K562 (cell line): ENCODE data around the gene CYTH1. TPM values are rescaled to one million over a fixed set of nuclear protein-coding genes. Genes with fewer than 3 reads are reported as not detected.

ENCODE experiments used
- ETV6 ChIP-seq, 3 experiments: fragments of 150-350 bp in 1 of 3; sonication (generic) in 1 of 3; formaldehyde crosslinking in 1 of 3; IDR thresholded peaks; 2 replicates each; pipeline versions ENCODE4 v1.6.1 to v1.8.0; 2014 to 2022; ENCODE audit warnings: borderline replicate concordance in 2 of 3, low read depth in 2 of 3, antibody characterized with exemption in 1 of 3, low read length in 1 of 3, mild to moderate bottlenecking in 1 of 3, missing genetic modification reagents in 1 of 3
- FOXK2 ChIP-seq, 2 experiments: fragments of 450-650 bp; IDR thresholded peaks in 1 of 2; conservative IDR thresholded peaks in 1 of 2; 2 replicates each; pipeline ENCODE4 v1.6.1; 2016; ENCODE audit warnings: low read depth in 2 of 2, mild to moderate bottlenecking in 1 of 2
- NFATC3 ChIP-seq: fragments of 450-650 bp; IDR thresholded peaks from 2 replicates; pipeline ENCODE4 v1.6.1; 2017; ENCODE audit warnings: mild to moderate bottlenecking
- PHB2 ChIP-seq: fragments of 450-650 bp; IDR thresholded peaks from 2 replicates; pipeline ENCODE4 v1.6.1; 2017; ENCODE audit warnings: low read depth
- PHF8 ChIP-seq: fragments of 200-600 bp; sonication (generic); IDR thresholded peaks from 2 replicates; pipeline ENCODE4 v1.6.1; 2012; ENCODE audit warnings: mixed run types, mild to moderate bottlenecking, inconsistent platforms, low read length, moderate library complexity, borderline replicate concordance
- PRMT5 ChIP-seq: sonication (generic); formaldehyde crosslinking; IDR thresholded peaks from 2 replicates; pipeline ENCODE4 v1.5.0; 2020; ENCODE audit warnings: missing genetic modification reagents
- RCOR1 ChIP-seq, 2 experiments: IDR thresholded peaks; 2 replicates each; pipeline ENCODE4 v1.6.1; 2012; ENCODE audit warnings: low read depth in 2 of 2, low read length in 2 of 2, borderline replicate concordance in 1 of 2, improper control_type of control experiment in 1 of 2
- USF2 ChIP-seq: sonication (generic); formaldehyde crosslinking; IDR thresholded peaks from 2 replicates; pipeline ENCODE4 v1.5.0; 2020; ENCODE audit warnings: missing genetic modification reagents
- ZC3H4 ChIP-seq: sonication (generic); formaldehyde crosslinking; IDR thresholded peaks from 2 replicates; pipeline ENCODE4 v1.9.0; 2021; ENCODE audit warnings: missing genetic modification reagents, borderline replicate concordance
- ZNF408 ChIP-seq: fragments of 250-450 bp; sonication (Bioruptor Pico); IDR thresholded peaks from 2 replicates; pipeline ENCODE4 v1.4.0; 2020; ENCODE audit warnings: low read depth, mild to moderate bottlenecking, moderate library complexity
- ZNF589 ChIP-seq: fragments of 200-800 bp; sonication (Bioruptor generic); IDR thresholded peaks from 2 replicates; pipeline ENCODE4 v1.6.1; 2016; ENCODE audit warnings: low read depth, missing genetic modification characterization, missing compliant biosample characterization
- ZNF717 ChIP-seq: fragments of 250-450 bp; sonication (Bioruptor Pico); IDR thresholded peaks from 2 replicates; pipeline ENCODE4 v1.5.0; 2021
- ZNF77 ChIP-seq: fragments of 250-450 bp; sonication (Bioruptor Pico); IDR thresholded peaks from 2 replicates; pipeline ENCODE4 v1.5.0; 2020
- ZZZ3 ChIP-seq: fragments of 450-650 bp; IDR thresholded peaks from 2 replicates; pipeline ENCODE4 v1.6.1; 2016; ENCODE audit warnings: antibody characterized with exemption, mild to moderate bottlenecking, moderate library complexity
- polyA plus RNA-seq, 8 experiments: library from polyadenylated mRNA; depleted of rRNA in 4 of 8; stranded (reverse) in 5 of 8; unstranded in 3 of 8; fragments of >200 nt; fragmentation: Nextera tagmentation in 2 of 8; fragmentation: Illumina TruSeq in 1 of 8; extraction: Ambion mirVana in 2 of 8; extraction: Trizol in 1 of 8; gene quantifications; 2 replicates each; pipeline versions ENCODE4 v1.2.1 to v1.2.3, GENCODE V29; 2011 to 2014; ENCODE audit warnings: inconsistent platforms in 1 of 8, missing spikeins in 1 of 8
- total RNA-seq, 7 experiments: library from RNA; depleted of rRNA in 6 of 7; stranded (reverse); fragments of >200 nt in 6 of 7; fragmentation: Illumina TruSeq in 2 of 7; extraction: Trizol in 2 of 7; gene quantifications; 2 replicates each; pipeline versions ENCODE4 v1.2.1 to v1.2.3, GENCODE V29; 2011 to 2021; ENCODE audit warnings: low replicate concordance in 1 of 7
- TF ChIP-seq, protein P1 (sequence below): fragments of 250-450 bp; sonication (Bioruptor Pico); IDR thresholded peaks from 2 replicates; pipeline ENCODE4 v1.8.0; 2021; ENCODE audit warnings: mild to moderate bottlenecking, moderate library complexity
- TF ChIP-seq, protein P2 (sequence below): IDR thresholded peaks from 2 replicates; pipeline ENCODE4 v1.6.1; 2011; ENCODE audit not compliant: insufficient read length; ENCODE audit errors: extremely low read depth
- TF ChIP-seq, protein P3 (sequence below): IDR thresholded peaks from 3 replicates; pipeline ENCODE4 v1.6.1; 2011; ENCODE audit warnings: borderline replicate concordance, mild to moderate bottlenecking; ENCODE audit not compliant: insufficient read length, insufficient read depth
- TF ChIP-seq, protein P4 (sequence below): fragments of 450-650 bp; IDR thresholded peaks from 2 replicates; pipeline ENCODE4 v1.6.1; 2016; ENCODE audit warnings: missing biosample characterization, missing genetic modification characterization
- TF ChIP-seq, protein P5 (sequence below): sonication (generic); formaldehyde crosslinking; IDR thresholded peaks from 2 replicates; pipeline ENCODE4 v1.8.0; 2022; ENCODE audit warnings: mild to moderate bottlenecking, missing genetic modification reagents

Gene CYTH1
- total and polyA plus RNA-seq, 9 of the 15 experiments (the other 6 are each of a cell fraction or from before 2014, with no cell fraction given): 0.52 to 27.7 (median 16.8) TPM

- TF ChIP-seq, protein P1, sequence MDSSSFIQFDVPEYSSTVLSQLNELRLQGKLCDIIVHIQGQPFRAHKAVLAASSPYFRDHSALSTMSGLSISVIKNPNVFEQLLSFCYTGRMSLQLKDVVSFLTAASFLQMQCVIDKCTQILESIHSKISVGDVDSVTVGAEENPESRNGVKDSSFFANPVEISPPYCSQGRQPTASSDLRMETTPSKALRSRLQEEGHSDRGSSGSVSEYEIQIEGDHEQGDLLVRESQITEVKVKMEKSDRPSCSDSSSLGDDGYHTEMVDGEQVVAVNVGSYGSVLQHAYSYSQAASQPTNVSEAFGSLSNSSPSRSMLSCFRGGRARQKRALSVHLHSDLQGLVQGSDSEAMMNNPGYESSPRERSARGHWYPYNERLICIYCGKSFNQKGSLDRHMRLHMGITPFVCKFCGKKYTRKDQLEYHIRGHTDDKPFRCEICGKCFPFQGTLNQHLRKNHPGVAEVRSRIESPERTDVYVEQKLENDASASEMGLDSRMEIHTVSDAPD (CRISPR knock-in tag): no peak
- TF ChIP-seq ZNF589 (CRISPR knock-in tag) (peak; percentile 92), ETV6 (IDR thresholded peaks at IDR 0.05; ENCODE audit: borderline replicate concordance in 1 of 2, low read depth in 2 of 2, low read length in 1 of 2) (no peak), ETV6 (CRISPR knock-in tag; IDR thresholded peaks at IDR 0.05; ENCODE audit: borderline replicate concordance) (no peak), ZNF717 (CRISPR knock-in tag) (no peak), USF2 (CRISPR knock-in tag) (no peak), FOXK2 (conservative IDR thresholded peaks at IDR 0.05 in 1 of 2, IDR thresholded peaks at IDR 0.05 in 1 of 2; ENCODE audit: low read depth in 2 of 2) (no peak), PRMT5 (CRISPR knock-in tag) (no peak), ZNF408 (no peak), ZC3H4 (CRISPR knock-in tag) (no peak), RCOR1 (IDR thresholded peaks at IDR 0.05; ENCODE audit: borderline replicate concordance in 1 of 2, low read depth in 2 of 2, low read length in 2 of 2) (no peak), PHB2 (no peak), PHF8 (no peak), ZZZ3 (no peak), ZNF77 (CRISPR knock-in tag) (no peak), NFATC3 (no peak)
- TF ChIP-seq, protein P2, sequence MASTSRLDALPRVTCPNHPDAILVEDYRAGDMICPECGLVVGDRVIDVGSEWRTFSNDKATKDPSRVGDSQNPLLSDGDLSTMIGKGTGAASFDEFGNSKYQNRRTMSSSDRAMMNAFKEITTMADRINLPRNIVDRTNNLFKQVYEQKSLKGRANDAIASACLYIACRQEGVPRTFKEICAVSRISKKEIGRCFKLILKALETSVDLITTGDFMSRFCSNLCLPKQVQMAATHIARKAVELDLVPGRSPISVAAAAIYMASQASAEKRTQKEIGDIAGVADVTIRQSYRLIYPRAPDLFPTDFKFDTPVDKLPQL: no peak
- TF ChIP-seq, protein P3, sequence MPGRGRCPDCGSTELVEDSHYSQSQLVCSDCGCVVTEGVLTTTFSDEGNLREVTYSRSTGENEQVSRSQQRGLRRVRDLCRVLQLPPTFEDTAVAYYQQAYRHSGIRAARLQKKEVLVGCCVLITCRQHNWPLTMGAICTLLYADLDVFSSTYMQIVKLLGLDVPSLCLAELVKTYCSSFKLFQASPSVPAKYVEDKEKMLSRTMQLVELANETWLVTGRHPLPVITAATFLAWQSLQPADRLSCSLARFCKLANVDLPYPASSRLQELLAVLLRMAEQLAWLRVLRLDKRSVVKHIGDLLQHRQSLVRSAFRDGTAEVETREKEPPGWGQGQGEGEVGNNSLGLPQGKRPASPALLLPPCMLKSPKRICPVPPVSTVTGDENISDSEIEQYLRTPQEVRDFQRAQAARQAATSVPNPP: no peak
- TF ChIP-seq, protein P4, sequence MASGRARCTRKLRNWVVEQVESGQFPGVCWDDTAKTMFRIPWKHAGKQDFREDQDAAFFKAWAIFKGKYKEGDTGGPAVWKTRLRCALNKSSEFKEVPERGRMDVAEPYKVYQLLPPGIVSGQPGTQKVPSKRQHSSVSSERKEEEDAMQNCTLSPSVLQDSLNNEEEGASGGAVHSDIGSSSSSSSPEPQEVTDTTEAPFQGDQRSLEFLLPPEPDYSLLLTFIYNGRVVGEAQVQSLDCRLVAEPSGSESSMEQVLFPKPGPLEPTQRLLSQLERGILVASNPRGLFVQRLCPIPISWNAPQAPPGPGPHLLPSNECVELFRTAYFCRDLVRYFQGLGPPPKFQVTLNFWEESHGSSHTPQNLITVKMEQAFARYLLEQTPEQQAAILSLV (tag): no peak
- TF ChIP-seq, protein P5, sequence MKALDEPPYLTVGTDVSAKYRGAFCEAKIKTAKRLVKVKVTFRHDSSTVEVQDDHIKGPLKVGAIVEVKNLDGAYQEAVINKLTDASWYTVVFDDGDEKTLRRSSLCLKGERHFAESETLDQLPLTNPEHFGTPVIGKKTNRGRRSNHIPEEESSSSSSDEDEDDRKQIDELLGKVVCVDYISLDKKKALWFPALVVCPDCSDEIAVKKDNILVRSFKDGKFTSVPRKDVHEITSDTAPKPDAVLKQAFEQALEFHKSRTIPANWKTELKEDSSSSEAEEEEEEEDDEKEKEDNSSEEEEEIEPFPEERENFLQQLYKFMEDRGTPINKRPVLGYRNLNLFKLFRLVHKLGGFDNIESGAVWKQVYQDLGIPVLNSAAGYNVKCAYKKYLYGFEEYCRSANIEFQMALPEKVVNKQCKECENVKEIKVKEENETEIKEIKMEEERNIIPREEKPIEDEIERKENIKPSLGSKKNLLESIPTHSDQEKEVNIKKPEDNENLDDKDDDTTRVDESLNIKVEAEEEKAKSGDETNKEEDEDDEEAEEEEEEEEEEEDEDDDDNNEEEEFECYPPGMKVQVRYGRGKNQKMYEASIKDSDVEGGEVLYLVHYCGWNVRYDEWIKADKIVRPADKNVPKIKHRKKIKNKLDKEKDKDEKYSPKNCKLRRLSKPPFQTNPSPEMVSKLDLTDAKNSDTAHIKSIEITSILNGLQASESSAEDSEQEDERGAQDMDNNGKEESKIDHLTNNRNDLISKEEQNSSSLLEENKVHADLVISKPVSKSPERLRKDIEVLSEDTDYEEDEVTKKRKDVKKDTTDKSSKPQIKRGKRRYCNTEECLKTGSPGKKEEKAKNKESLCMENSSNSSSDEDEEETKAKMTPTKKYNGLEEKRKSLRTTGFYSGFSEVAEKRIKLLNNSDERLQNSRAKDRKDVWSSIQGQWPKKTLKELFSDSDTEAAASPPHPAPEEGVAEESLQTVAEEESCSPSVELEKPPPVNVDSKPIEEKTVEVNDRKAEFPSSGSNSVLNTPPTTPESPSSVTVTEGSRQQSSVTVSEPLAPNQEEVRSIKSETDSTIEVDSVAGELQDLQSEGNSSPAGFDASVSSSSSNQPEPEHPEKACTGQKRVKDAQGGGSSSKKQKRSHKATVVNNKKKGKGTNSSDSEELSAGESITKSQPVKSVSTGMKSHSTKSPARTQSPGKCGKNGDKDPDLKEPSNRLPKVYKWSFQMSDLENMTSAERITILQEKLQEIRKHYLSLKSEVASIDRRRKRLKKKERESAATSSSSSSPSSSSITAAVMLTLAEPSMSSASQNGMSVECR (CRISPR knock-in tag): no peak
Measured at GRCh38 chr17:78818932-78819331, 36.9 kb upstream of the CYTH1 start (continued).
